HUES48 (cell line): ENCODE data around the gene VAV3.

Experiments
- H3K27ac ChIP-seq: one replicate; pipeline ENCODE4 v1.7.0; 2013; ENCODE audit warnings: low read depth, low read length, inconsistent platforms
- H3K27me3 ChIP-seq: 2 replicates; pipeline ENCODE4 v1.6.1; 2013; ENCODE audit warnings: mild to moderate bottlenecking, low read length; ENCODE audit not compliant: control insufficient read depth, insufficient read depth
- H3K36me3 ChIP-seq: 2 replicates; pipeline ENCODE4 v1.6.1; 2013; ENCODE audit warnings: low read length; ENCODE audit not compliant: control insufficient read depth, insufficient read depth
- H3K4me1 ChIP-seq: 2 replicates; pipeline ENCODE4 v1.6.1; 2013; ENCODE audit warnings: mild to moderate bottlenecking, low read length; ENCODE audit not compliant: control insufficient read depth, insufficient read depth
- H3K4me3 ChIP-seq: 2 replicates; pipeline ENCODE4 v1.5.1; 2013; ENCODE audit warnings: mild to moderate bottlenecking, low read depth, low read length
- H3K9ac ChIP-seq: 2 replicates; pipeline ENCODE4 v1.6.1; 2013; ENCODE audit warnings: mild to moderate bottlenecking, low read depth, low read length, moderate library complexity
- H3K9me3 ChIP-seq: 2 replicates; pipeline ENCODE4 v1.6.1; 2013; ENCODE audit warnings: low read length; ENCODE audit not compliant: control insufficient read depth, insufficient read depth

The VAV3 gene

DNA sequence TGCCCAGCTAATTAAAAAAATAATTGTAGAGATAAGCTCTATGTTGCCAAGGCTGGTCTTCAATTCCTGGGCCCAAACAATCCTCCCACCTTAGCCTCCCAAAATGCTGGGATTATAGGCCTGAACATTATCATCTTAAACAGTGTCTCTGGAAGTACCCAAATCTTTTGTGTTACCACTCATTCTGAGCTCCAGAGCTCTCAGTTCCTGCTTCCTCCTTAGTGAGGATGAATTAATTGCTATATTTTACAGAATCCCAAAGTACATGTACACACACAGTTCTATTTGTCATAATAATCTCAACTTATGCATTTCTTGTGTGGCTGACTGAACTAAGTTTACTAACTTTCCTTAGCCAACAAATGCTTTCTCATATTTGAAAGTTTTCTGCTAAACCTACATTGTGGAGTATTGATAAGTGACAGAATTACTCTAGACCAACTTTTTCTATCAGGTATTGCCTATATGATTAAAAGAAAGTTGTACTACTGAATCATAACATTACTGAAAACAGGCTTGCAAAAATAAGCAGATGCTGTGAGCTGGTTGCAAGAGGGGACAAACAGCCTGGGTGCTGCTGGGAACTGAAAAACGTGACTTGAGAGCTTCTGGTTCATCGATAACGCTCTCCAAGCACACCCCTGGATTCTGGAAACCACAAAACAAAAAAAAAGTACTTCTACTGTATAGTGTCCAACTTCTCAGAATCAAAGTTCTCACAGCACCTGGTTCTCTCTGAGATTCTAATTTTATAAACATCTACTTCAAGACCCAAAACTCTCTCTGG is 15.3 kb downstream of the VAV3 start:
- no peaks in the 10 kb centered on the region for H3K36me3 ChIP-seq
- H3K27me3 ChIP-seq = no peaks in the 10 kb centered on the region
- H3K4me3 ChIP-seq = no peak overlapping the region
- H3K27ac ChIP-seq = no peak overlapping the region
- H3K9me3 ChIP-seq = no peaks in the 10 kb centered on the region
- H3K4me1 ChIP-seq = peaks cover 9% of the 10 kb centered on the region; the same call in 1 of the 2 replicates
- H3K9ac ChIP-seq = no peak overlapping the region

DNA sequence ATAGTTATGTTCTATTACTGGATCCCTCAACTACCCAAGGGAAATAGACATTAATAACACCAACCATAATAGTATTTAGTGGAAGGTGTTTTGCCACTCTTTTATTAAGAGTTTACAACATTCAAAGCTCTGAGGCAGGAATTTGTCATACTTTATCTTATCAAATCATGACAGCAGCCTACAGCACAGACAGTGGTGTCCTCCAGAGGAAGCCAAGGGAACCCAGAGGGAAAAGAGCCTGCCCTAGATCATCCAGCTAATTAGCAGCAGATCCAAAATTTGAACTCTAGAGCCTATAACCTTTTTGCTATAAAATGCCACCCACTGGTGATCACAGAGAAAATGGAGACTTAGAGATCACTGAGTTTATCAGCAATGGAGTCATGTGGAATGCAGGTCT is 18.2 kb downstream of the VAV3 start:
- Histone ChIP-seq H3K27me3 (no peaks in the 10 kb centered on the region), H3K36me3 (no peaks in the 10 kb centered on the region), H3K4me1 (0 out of 2 replicates have a peak, but pooled peaks cover 3% of the 10 kb centered on the region), H3K27ac (no peak overlapping the region), H3K9me3 (no peaks in the 10 kb centered on the region), H3K9ac (no peak overlapping the region), H3K4me3 (no peak overlapping the region)

DNA sequence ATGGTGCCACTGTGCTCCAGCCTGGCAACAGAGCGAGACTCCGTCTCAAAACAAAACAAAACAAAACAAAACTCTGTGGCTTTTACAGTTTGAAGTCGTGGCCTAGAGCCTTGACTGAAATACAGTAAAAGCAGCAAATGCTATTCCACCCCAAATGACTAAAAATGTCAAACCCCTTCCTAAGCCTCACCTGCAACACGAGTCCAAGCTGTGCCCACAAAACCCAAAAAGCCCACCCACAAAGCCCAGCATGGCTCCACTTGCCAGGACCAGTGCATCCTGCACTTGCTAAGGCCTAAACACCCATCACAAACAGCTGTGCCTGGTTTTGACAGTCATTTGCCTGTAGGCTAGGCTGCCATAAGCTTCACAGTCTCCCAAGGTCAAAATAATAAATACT is 21.3 kb downstream of the VAV3 start:
- Histone ChIP-seq H3K27me3 (no peaks in the 10 kb centered on the region), H3K27ac (no peak overlapping the region), H3K4me1 (0 out of 2 replicates have a peak, but pooled peaks cover 3% of the 10 kb centered on the region), H3K9me3 (no peaks in the 10 kb centered on the region), H3K9ac (no peak overlapping the region), H3K4me3 (no peak overlapping the region), H3K36me3 (no peaks in the 10 kb centered on the region)

DNA sequence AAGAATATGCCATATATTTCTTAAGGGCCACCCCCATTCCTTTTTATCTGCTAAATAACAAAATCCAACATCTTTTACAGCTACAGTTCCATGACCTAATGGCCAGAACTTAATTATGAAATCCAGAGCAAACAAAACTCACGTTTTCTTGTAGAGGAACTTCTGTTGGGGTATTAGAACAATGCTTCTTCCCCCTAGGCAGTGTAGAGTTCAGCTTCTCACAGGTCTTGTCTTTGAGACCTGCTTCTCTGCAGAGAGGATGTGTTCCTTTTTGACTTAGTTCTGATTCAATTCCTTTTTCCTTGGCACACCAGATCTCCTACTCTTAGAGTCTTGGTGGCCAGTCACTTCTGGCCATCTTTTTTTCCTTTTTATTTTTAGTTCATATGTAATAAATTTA is 22.2 kb downstream of the VAV3 start:
- no peaks in the 10 kb centered on the region for H3K36me3 ChIP-seq
- no peaks in the 10 kb centered on the region for H3K9me3 ChIP-seq
- H3K9ac ChIP-seq = no peak overlapping the region
- H3K4me3 ChIP-seq = no peak overlapping the region
- H3K4me1 ChIP-seq = 0 out of 2 replicates have a peak, but pooled peaks cover 5% of the 10 kb centered on the region
- no peaks in the 10 kb centered on the region for H3K27me3 ChIP-seq
- no peak overlapping the region for H3K27ac ChIP-seq

DNA sequence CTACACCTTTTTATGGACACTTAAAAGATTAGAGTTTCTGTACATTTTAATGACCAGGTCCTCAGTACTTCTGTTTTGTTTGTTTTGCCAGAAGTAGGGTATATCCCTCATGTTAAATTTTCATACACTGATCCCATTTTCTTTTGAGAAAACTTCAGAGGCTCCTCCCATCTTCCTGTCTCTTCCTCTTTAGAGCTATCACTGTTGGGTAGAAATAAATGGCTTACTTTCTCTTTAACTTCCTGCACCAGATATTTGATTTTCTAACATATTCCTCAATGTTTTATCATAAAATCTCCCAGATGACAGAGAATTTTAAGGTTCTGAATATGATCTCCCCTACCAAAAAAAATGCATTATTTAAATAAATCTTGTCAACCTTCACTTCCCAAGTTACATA is 23.4 kb downstream of the VAV3 start:
- Histone ChIP-seq H3K36me3 (no peaks in the 10 kb centered on the region), H3K4me3 (no peak overlapping the region), H3K4me1 (peaks cover 17% of the 10 kb centered on the region), H3K9me3 (no peaks in the 10 kb centered on the region), H3K27ac (no peak overlapping the region), H3K9ac (no peak overlapping the region), H3K27me3 (no peaks in the 10 kb centered on the region)

DNA sequence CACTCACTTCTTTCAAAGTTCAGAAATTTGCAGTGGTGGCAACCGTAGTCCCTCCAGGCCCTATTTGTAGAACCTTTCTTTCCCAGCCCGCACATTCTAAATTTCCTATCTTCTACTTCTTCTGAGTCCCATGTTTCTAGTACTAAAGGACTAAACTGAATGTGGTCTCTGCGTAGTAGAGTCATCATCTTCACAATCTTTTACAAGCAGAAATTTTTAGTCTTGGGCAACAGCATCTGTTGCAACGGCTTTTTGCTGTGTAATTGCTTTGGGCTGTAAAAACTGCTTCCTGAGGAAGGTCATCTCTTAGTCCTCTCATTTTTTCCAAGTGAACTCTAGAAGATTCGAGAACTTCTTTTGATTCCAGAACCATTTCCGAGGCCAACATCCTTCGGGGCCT is 23.9 kb downstream of the VAV3 start:
- Histone ChIP-seq H3K27ac (no peak overlapping the region), H3K36me3 (no peaks in the 10 kb centered on the region), H3K4me1 (peaks cover 22% of the 10 kb centered on the region), H3K27me3 (no peaks in the 10 kb centered on the region), H3K9me3 (no peaks in the 10 kb centered on the region), H3K9ac (no peak overlapping the region), H3K4me3 (no peak overlapping the region)

DNA sequence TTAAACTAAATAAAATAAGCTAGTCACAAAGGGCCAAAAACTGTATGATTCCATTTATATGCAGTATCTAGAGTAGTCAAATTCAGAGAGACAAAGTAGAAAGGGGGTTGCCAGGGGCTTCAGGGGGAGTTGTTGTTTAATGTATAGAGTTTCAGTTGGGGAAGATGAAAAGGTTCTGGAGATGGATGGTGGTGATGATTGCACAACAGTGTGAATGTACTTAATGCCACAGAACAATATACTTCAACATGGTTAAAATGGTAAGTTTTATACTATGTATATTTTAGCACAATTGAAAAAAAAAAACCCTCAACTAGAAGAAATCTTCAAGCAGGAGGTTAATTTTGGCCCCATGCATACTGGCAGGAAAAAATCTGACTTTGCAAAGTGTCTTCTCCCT is 24.3 kb downstream of the VAV3 start:
- Histone ChIP-seq H3K9ac (no peak overlapping the region), H3K27me3 (no peaks in the 10 kb centered on the region), H3K36me3 (no peaks in the 10 kb centered on the region), H3K9me3 (no peaks in the 10 kb centered on the region), H3K27ac (no peak overlapping the region), H3K4me1 (peaks cover 26% of the 10 kb centered on the region), H3K4me3 (no peak overlapping the region)

DNA sequence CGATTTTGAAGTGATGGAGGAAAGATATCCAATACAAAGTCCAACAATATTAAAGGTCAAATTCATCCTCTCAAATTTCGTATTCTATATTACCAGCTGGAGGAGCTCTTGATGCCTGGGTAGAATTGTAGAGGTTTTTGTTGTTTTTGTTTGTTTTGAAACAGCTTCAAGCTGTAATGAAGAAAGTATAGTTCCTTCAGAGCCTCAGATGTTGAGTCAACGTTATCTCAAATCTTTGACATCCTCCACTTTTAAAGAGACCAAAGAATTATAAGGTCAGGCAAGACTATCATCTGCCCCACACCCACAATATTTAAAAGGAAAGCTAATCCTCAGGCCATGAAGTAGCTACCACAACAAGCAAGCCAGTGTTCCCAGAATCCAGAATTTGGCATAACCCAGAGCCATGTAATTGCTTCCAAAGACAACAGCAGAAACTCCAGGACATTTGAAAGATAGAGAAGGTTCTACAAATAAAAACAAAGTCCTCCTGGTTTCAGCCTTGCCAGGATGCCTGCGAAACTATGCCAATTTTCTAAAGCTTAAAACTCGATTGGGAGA is 24.9 kb downstream of the VAV3 start:
- Histone ChIP-seq H3K4me3 (no peak overlapping the region), H3K36me3 (no peaks in the 10 kb centered on the region), H3K4me1 (peaks cover 32% of the 10 kb centered on the region), H3K27ac (no peak overlapping the region), H3K27me3 (no peaks in the 10 kb centered on the region), H3K9me3 (no peaks in the 10 kb centered on the region), H3K9ac (no peak overlapping the region)

DNA sequence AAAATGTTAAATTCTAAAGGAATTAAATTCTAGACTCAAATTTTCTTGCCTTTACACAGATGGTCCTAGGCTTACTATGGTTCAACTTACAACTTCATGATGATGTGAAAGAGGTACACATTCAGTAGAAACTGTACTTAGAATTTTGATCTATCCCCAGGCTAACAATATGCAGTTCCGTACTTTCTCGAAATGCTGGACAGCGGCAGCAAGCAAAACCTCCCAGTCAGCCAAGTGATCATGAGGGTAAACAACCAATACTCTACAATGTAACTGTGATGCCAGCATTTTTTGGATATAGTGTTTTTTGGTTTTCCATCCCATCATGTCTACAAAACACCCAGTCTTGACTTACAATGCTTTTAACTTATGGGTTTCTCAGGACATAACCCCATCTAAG is 25.7 kb downstream of the VAV3 start:
- Histone ChIP-seq H3K4me1 (peaks cover 32% of the 10 kb centered on the region), H3K4me3 (no peak overlapping the region), H3K9me3 (no peaks in the 10 kb centered on the region), H3K36me3 (no peaks in the 10 kb centered on the region), H3K27me3 (no peaks in the 10 kb centered on the region), H3K9ac (no peak overlapping the region), H3K27ac (no peak overlapping the region)

DNA sequence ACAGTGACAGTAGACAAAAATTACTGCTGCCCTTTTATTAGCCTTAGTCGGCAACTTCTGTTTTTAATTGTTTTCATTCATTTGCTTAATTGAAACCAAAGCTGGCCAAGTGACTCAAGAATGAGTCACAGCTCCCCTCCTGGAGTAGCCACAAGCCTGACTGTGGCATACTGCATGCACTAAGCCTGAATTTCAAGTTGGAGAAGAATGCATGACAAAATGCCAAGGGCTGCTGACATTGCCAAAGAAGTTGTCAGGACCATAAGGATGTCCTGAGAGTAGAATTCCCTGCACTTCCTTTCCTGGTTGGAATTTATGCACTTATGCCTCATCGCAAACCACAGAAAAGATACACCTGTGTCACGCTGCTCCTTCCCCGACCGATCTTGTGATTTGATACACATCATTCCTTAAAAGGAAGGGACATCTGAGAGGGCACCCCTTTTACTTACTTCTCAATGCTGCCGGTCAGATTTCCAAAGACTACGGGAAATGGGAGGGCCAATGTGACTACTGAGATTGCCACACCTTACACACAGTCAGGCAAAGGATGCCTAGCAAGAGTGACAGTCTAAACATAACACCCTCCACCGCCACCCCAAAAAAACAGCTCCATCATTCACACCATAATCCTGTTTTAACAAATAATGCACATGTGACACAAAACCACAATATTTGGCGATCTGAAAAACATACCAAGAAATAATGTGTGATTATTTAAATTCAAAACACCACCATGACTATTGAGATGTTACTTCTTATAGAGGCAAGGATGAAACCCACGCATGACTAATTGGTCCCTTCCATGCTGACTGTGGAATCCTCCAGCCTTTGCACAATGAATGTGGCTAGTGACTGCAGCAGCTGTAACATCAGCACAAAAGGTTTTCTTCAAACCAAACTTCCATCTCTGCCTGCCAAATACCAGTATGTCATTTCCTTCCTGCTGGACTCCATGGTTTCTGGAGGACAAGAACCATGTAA is 28.2 kb downstream of the VAV3 start:
- no peaks in the 10 kb centered on the region for H3K27me3 ChIP-seq
- peak overlapping the region; percentile 18; the same call in 1 of the 2 replicates for H3K4me3 ChIP-seq
- peak overlapping the region; percentile 79 for H3K27ac ChIP-seq
- no peaks in the 10 kb centered on the region for H3K36me3 ChIP-seq
- no peak overlapping the region for H3K9ac ChIP-seq
- H3K9me3 ChIP-seq = no peaks in the 10 kb centered on the region
- peaks cover 30% of the 10 kb centered on the region for H3K4me1 ChIP-seq
